HEK293T (cell line): Measurements from ENCODE around the gene LTB4R.

ENCODE experiments used
- BHLHE40 ChIP-seq: fragments of 450-650 bp; IDR thresholded peaks from 2 replicates; pipeline ENCODE4 v1.6.1; 2016; ENCODE audit warnings: mild to moderate bottlenecking, moderate library complexity, borderline replicate concordance
- FOXA1 ChIP-seq: fragments of 450-650 bp; IDR thresholded peaks from 2 replicates; pipeline ENCODE4 v1.6.1; 2016; ENCODE audit warnings: mild to moderate bottlenecking
- LEF1 ChIP-seq: fragments of 450-650 bp; IDR thresholded peaks from 2 replicates; pipeline ENCODE4 v1.6.1; 2017; ENCODE audit warnings: mild to moderate bottlenecking, borderline replicate concordance

DNA sequence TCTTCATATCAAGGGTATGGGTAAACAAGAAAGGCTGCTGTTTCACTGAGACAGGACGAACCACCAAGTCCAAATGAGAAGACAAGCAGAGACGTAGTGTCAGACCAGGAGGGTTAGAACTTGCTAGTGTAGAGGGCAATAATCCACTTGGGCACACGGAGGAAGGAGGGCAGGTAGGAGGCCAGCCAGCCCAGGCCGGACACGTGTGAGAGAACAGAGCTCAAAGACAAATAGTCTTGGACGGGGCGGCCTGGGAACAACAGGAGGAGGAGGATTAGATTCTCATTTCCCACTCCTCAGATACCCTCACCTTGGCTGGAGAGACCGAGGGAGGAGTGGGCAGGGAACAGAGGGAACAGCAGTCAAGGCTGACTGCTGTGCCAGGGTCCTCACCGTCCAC, 20.6 kb upstream of the LTB4R start:
- TF ChIP-seq BHLHE40 (no peak), LEF1 (no peak), FOXA1 (no peak)
